GM12878 (cell line): Measurements from ENCODE around the gene SPATA12. TPM values are rescaled to one million over a fixed set of nuclear protein-coding genes. Genes with fewer than 3 reads are reported as not detected.
A peak's percentile ranks its signal among the peaks of the same experiment; 100 is the strongest.

Experiments
- ATAC-seq: fragments of 200-7000 bp; cut with Tn5 transposase; 3 replicates; pipeline ENCODE4 v1.9.1; 2020; ENCODE audit warnings: mild to moderate bottlenecking, moderate library complexity
- BruUV-seq: library from RNA; stranded (reverse); fragments of 400-500 nt; replicated peaks from 2 replicates; lab custom pipeline; 2021; lab: Mats Ljungman, UMichigan
- CTCF ChIA-PET: fragments of 300-600 bp; sonication (Branson Sonifier 250); formaldehyde crosslinking; extraction: SDS; loops from one replicate; lab custom pipeline; 2021; ENCODE audit warnings: inconsistent platforms; lab: Yijun Ruan, JAX
- POLR2A ChIA-PET: fragments of 350-600 bp; formaldehyde crosslinking; extraction: SDS; loops from one replicate; lab custom pipeline; 2021; ENCODE audit warnings: inconsistent platforms; lab: Charles Lee
- RAD21 ChIA-PET: fragments of 300-600 bp; sonication (Branson Sonifier 250); formaldehyde crosslinking; loops from one replicate; lab custom pipeline; 2023; ENCODE audit warnings: antibody characterized with exemption; ENCODE audit not compliant: unreplicated experiment; lab: Charles Lee
- SMC1A ChIA-PET: fragments of 300-600 bp; sonication (Branson Sonifier 250); formaldehyde crosslinking; loops from one replicate; lab custom pipeline; 2023; ENCODE audit not compliant: unreplicated experiment, uncharacterized antibody; lab: Charles Lee
- DNase-seq: peaks from one replicate; pipeline ENCODE4 v3.0.0-alpha.2; 2011; ENCODE audit warnings: low read depth, low spot score
- FAIRE-seq: peaks from 3 replicates; lab custom pipeline; 2011; peaks lifted over from hg19 to GRCh38; lab: Jason Lieb, UNC
- H2AFZ ChIP-seq: 2 replicates; pipeline ENCODE4 v1.6.0; 2011; ENCODE audit warnings: low read depth, low read length, control low read depth; ENCODE audit not compliant: control insufficient read depth
- H3K27ac ChIP-seq: 2 replicates; pipeline ENCODE4 v1.5.1; 2011; ENCODE audit warnings: control low read depth; ENCODE audit not compliant: control insufficient read depth, insufficient read depth
- H3K27me3 ChIP-seq, 2 experiments: replicated peaks in 1 of 2; 2 replicates each; pipeline versions ENCODE4 v1.6.0 to v1.6.1; 2011; ENCODE audit warnings: low read length in 1 of 2; ENCODE audit not compliant: control insufficient read depth in 2 of 2, insufficient read depth in 2 of 2
- H3K36me3 ChIP-seq, 2 experiments: 2 replicates each; pipeline ENCODE4 v1.5.1; 2011; ENCODE audit warnings: low read length in 1 of 2; ENCODE audit not compliant: control insufficient read depth in 2 of 2, insufficient read depth in 2 of 2
- H3K4me1 ChIP-seq: 2 replicates; pipeline ENCODE4 v1.6.1; 2011; ENCODE audit warnings: mild to moderate bottlenecking, low read length, moderate library complexity, mixed read lengths; ENCODE audit not compliant: control insufficient read depth, insufficient read depth
- H3K4me2 ChIP-seq: 2 replicates; pipeline ENCODE4 v1.6.0; 2011; ENCODE audit warnings: control low read depth; ENCODE audit not compliant: control insufficient read depth, insufficient read depth
- H3K4me3 ChIP-seq: fragments of 200-600 bp; sonication (generic); 2 replicates; pipeline ENCODE4 v1.5.1; 2016
- H3K79me2 ChIP-seq: 2 replicates; pipeline ENCODE4 v1.6.0; 2011; ENCODE audit warnings: low read length; ENCODE audit not compliant: control insufficient read depth, insufficient read depth
- H3K9ac ChIP-seq: 2 replicates; pipeline ENCODE4 v1.8.0; 2011; ENCODE audit warnings: low read length, control low read depth, mixed read lengths; ENCODE audit not compliant: control insufficient read depth, insufficient read depth
- H3K9me3 ChIP-seq: replicated peaks from 3 replicates; pipeline ENCODE4 v1.5.1; 2011; ENCODE audit warnings: mild to moderate bottlenecking, low read length; ENCODE audit not compliant: control insufficient read depth, insufficient read depth
- H4K20me1 ChIP-seq: 2 replicates; pipeline ENCODE4 v1.6.0; 2011; ENCODE audit not compliant: control insufficient read depth, insufficient read depth
- EZH2 ChIP-seq: IDR thresholded peaks from 2 replicates; pipeline ENCODE4 v1.6.1; 2012; ENCODE audit warnings: low read depth, mild to moderate bottlenecking, control low read depth, inconsistent platforms, low read length, borderline replicate concordance; ENCODE audit not compliant: control insufficient read depth
- MEF2B ChIP-seq: fragments of 450-650 bp; IDR thresholded peaks from 2 replicates; pipeline ENCODE4 v1.6.1; 2018; ENCODE audit warnings: mild to moderate bottlenecking, moderate library complexity; ENCODE audit not compliant: partially characterized antibody, poor library complexity, severe bottlenecking
- RUNX3 ChIP-seq: IDR thresholded peaks from 2 replicates; pipeline ENCODE4 v1.6.1; 2012; ENCODE audit warnings: low read length, inconsistent platforms
- ZNF687 ChIP-seq: fragments of 450-650 bp; IDR thresholded peaks from 2 replicates; pipeline ENCODE4 v1.6.1; 2017; ENCODE audit warnings: mild to moderate bottlenecking, moderate library complexity
- WGBS: methylation state at CpG from one replicate; pipeline ENCODE4 v1.1.6; 2016; ENCODE audit warnings: low lambda C conversion rate; ENCODE audit not compliant: insufficient replicate concordance, insufficient coverage; ENCODE audit errors: missing lambda C conversion rate; 5-methylcytosine and 5-hydroxymethylcytosine counted together
- in situ Hi-C: fragments of 300-500 bp; cut with MboI; formaldehyde crosslinking; loops from 9 replicates; pipeline ENCODE4 v1.14.3; 2018; ENCODE audit warnings: mixed read lengths
- intact Hi-C: fragments of 100-400 bp; cut with micrococcal nuclease; formaldehyde crosslinking; loops from one replicate; pipeline ENCODE4 v1.14.2; 2022; ENCODE audit not compliant: unreplicated experiment
- polyA plus RNA-seq, 11 experiments: library from polyadenylated mRNA; depleted of rRNA in 4 of 11; unstranded in 6 of 11; stranded (reverse) in 5 of 11; fragments of >200 nt; fragmentation: Nextera tagmentation in 4 of 11; fragmentation: Illumina TruSeq in 1 of 11; extraction: Ambion mirVana in 4 of 11; extraction: Trizol in 1 of 11; gene quantifications; 1 replicate in 1 of 11; 2 replicates in 10 of 11; pipeline versions ENCODE4 v1.2.1 to v1.2.3, GENCODE V29; 2011 to 2016; ENCODE audit warnings: inconsistent platforms in 2 of 11, missing spikeins in 2 of 11, low read depth in 1 of 11
- total RNA-seq, 4 experiments: library from RNA; depleted of rRNA in 3 of 4; stranded (reverse); fragments of >200 nt in 3 of 4; fragmentation: Illumina TruSeq in 1 of 4; extraction: Trizol in 1 of 4; gene quantifications; 2 replicates each; pipeline versions ENCODE4 v1.2.1 to v1.2.3, GENCODE V29; 2013 to 2021

The SPATA12 gene
- total and polyA plus RNA-seq, 10 of the 15 experiments (the other 5 are each of a cell fraction or from before 2014, with no cell fraction given), result 0.03 to 0.69 (median 0.37) TPM

GRCh38 chr3:57078344-57078634, 17.8 kb downstream of the SPATA12 start:
- H3K27me3 ChIP-seq, result peaks cover 3 to 16% of the 10 kb centered on the region in 2 experiments
- intact Hi-C loops, result loop anchor here (5.0 to 10.0 kb wide), 2 partner anchors 81 to 273 kb away; partner anchors contain the start of gene ARHGEF3
- peak overlapping the region; percentile 99 for H3K4me2 ChIP-seq
- ChIA-PET RAD21 (interaction anchor here (0.6 to 1.6 kb wide), 7 partner anchors 12 to 90 kb away, joined by 3 to 6 read pairs (median 3); no protein-coding TSS in a partner anchor), SMC1A (interaction anchor here (0.6 to 1.8 kb wide), 8 partner anchors 9 to 89 kb away, joined by 3 to 8 read pairs (median 4); no protein-coding TSS in a partner anchor), POLR2A (interaction anchor here (0.7 kb wide), 1 partner anchor 9 kb away, joined by 3 read pairs; no protein-coding TSS in a partner anchor)
- H3K9me3 ChIP-seq, result no peaks in the 10 kb centered on the region
- DNase-seq (no peak), ATAC-seq (peak; percentile 65), FAIRE-seq (no peak)
- no TSS peak for BruUV-seq
- WGBS, result 3% methylated on average over 15 of the region's 15 CpGs
- H3K4me1 ChIP-seq, result no peaks in the 10 kb centered on the region
- no peak overlapping the region for H3K27ac ChIP-seq
- H2AFZ ChIP-seq, result peak overlapping the region; percentile 68
- H3K36me3 ChIP-seq, result no peaks in the 10 kb centered on the region
- peak overlapping the region; percentile 65 for H3K4me3 ChIP-seq
- TF ChIP-seq MEF2B (peak; percentile 78), RUNX3 (peak; percentile 48), EZH2 (0 out of 2 replicates have a peak, but pooled peaks have one; percentile 37), ZNF687 (no peak)
- TF ChIP-seq, all 136 proteins: peak for 3
- Histone ChIP-seq H3K9ac (no peak overlapping the region), H4K20me1 (no peaks in the 10 kb centered on the region; the same call in 1 of the 2 replicates), H3K79me2 (no peaks in the 10 kb centered on the region)
- CTCF ChIA-PET, result interaction anchor here (0.8 to 3.9 kb wide), 11 partner anchors 9 to 82 kb away, joined by 3 to 22 read pairs (median 4); no protein-coding TSS in a partner anchor
- in situ Hi-C loops, result no loop called here
